ENCODE results near the gene ZNF524.

ZNF524 gene

DNA sequence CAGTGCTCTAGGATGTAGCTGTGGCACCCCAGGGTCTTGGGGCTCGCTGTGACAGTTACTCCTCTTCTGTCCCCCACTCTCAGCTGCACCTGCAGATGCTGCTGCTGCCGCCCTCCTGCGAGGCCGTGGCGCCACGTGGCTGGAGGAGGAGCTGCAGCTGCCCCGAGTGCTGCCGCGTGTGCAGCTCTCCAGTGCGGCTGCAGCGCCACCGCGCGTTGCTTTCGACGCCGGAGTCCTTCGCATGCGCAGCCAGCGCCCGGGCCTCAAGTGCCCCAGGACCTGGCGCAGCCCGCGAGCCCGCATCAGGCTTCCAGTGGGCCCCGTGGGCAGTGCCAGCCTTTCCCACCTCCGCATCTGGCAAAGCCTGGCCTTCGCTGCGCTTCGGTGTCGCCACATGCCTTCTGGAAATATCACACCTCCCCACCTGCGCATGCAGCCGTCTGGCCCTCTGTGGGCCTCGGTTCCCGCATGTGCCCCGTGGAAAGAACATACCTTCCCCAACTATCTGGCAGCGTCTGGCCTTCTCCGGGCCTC lies 40.0 kb downstream of the ZNF524 start:
- Histone ChIP-seq H3K27ac (no peak overlapping the region; the same call in 1 of the 2 replicates), H2AFZ (ENCODE audit: low read depth) (peak overlapping the region; percentile 34; the same call in 1 of the 2 replicates), H3K4me3 (IDR thresholded peaks at IDR 0.05; ENCODE audit: insufficient read depth, low read depth, low read length) (no peak overlapping the region), H3K9ac (no peak overlapping the region), H3K4me1 (ENCODE audit: low read depth, poor library complexity, severe bottlenecking) (peaks cover 27% of the 10 kb centered on the region), H3K79me2 (ENCODE audit: insufficient read depth, low read depth) (peaks cover 47% of the 10 kb centered on the region), H3K4me2 (peak overlapping the region; percentile 22; the same call in 1 of the 2 replicates), H3K27me3 (ENCODE audit: insufficient read depth, low read depth) (no peaks in the 10 kb centered on the region), H4K20me1 (ENCODE audit: insufficient read depth) (no peaks in the 10 kb centered on the region), H3K36me3 (ENCODE audit: insufficient read depth) (no peaks in the 10 kb centered on the region)
- TF ChIP-seq, protein P1, sequence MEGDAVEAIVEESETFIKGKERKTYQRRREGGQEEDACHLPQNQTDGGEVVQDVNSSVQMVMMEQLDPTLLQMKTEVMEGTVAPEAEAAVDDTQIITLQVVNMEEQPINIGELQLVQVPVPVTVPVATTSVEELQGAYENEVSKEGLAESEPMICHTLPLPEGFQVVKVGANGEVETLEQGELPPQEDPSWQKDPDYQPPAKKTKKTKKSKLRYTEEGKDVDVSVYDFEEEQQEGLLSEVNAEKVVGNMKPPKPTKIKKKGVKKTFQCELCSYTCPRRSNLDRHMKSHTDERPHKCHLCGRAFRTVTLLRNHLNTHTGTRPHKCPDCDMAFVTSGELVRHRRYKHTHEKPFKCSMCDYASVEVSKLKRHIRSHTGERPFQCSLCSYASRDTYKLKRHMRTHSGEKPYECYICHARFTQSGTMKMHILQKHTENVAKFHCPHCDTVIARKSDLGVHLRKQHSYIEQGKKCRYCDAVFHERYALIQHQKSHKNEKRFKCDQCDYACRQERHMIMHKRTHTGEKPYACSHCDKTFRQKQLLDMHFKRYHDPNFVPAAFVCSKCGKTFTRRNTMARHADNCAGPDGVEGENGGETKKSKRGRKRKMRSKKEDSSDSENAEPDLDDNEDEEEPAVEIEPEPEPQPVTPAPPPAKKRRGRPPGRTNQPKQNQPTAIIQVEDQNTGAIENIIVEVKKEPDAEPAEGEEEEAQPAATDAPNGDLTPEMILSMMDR (conservative IDR thresholded peaks at IDR 0.05; ENCODE audit: low read depth, low read length): no peak

DNA sequence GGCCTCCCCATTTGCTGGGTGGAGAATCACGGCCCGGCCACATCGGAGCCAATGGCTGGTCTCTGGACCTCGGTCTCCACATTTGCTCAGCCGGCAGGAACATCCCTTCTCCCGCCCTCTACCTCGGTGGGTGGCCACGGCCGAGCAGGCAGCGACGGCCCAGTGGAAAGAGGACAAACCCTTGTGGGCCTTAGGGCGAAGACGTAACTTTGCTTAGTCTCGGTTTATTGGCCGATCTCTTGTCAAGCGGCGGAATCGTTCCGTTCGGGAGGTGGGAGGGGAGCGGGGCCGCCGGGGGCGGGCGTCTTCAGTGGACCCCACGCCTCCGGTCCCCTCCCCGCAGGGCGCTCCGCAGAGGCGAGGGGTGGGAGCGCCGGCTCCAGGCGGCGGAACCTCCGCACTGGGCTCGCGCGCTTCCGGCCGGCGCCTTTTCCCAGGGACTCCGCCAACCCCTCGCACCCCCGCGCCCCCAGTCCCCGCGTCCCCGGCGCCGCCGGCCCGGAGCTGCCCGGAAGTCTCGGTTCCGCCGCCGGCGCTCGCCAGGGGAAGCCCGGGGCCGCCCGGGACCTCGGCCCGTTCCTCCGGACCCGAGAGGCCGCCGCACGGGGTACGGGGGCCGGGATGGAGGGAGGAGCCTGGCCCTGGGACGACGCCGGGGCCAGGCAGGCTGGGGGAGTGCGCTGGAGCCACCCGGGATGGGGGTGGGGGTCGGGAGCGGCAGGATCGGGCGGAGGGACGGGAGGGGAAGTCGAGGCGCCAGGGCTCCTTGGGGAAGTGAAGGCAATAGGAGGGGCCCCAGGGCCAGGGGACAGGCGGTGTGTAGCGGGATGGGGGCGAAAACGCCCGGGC lies 40.7 kb downstream of the ZNF524 start, which contains the start of gene ZNF580:
Gene ZNF580 (plus strand): TSS at position 426 of the 849 bp plus-strand sequence. CDS start 1,507 bp downstream, outside the sequence.
- H3K79me2 ChIP-seq (ENCODE audit: insufficient read depth, low read depth): peaks cover 47% of the 10 kb centered on the region
- no peak within 1 kb of the TSS for H3K4me3 ChIP-seq (IDR thresholded peaks at IDR 0.05; ENCODE audit: insufficient read depth, low read depth, low read length)
- peak within 1 kb of the TSS; percentile 34 for H2AFZ ChIP-seq (ENCODE audit: low read depth)
- H4K20me1 ChIP-seq (ENCODE audit: insufficient read depth): no peaks in the 10 kb centered on the region
- no peaks in the 10 kb centered on the region for H3K27me3 ChIP-seq (ENCODE audit: insufficient read depth, low read depth)
- H3K27ac ChIP-seq: peak within 1 kb of the TSS; percentile 81
- H3K9ac ChIP-seq: peak within 1 kb of the TSS; percentile 87
- TF ChIP-seq, protein P1 (conservative IDR thresholded peaks at IDR 0.05; ENCODE audit: low read depth, low read length): no peak
- H3K4me2 ChIP-seq: peak within 1 kb of the TSS; percentile 99
- H3K4me1 ChIP-seq (ENCODE audit: low read depth, poor library complexity, severe bottlenecking): peaks cover 25% of the 10 kb centered on the region
- no peaks in the 10 kb centered on the region for H3K36me3 ChIP-seq (ENCODE audit: insufficient read depth)

DNA sequence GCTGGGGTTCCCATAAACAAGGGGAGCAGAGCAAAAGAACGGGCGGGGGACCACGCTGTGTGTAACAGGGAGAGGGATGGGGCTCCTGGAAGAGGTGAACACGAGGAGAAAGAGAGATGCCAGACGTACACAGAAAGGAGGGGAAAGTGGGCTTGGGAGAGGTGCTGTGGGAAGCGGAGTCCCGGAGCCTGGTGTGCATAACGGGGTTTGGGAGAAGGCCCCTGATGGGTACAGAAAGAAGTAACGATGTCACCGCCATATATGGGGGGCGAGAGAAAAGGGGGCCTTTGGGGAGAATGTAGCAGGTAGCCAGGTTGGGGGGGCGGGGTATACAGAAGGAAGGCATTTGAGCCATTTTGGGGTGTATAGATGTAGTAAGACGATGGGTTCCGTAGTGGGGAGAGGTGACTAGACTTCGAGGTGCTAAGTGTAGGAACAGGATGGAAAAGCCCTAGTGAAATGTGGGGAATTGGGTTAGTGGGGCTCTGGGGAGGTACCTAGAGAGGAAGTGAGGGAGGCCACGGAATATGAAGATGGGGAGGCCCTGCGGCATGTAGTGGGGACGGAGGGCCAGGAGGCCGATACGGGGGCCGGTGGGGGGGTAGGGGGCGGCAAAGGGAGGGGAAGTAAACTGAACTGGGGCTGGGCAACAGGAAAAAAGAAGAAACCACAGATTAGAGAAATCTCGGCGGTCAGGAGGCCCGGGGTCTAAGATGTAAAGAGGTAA lies 41.5 kb downstream of the ZNF524 start:
- H2AFZ ChIP-seq (ENCODE audit: low read depth): peak overlapping the region; percentile 34
- H3K79me2 ChIP-seq (ENCODE audit: insufficient read depth, low read depth): peaks cover 43% of the 10 kb centered on the region
- H3K9ac ChIP-seq: peak overlapping the region; percentile 87
- TF ChIP-seq, protein P1 (conservative IDR thresholded peaks at IDR 0.05; ENCODE audit: low read depth, low read length): no peak
- peaks cover 22% of the 10 kb centered on the region for H3K4me1 ChIP-seq (ENCODE audit: low read depth, poor library complexity, severe bottlenecking)
- no peak overlapping the region for H3K4me3 ChIP-seq (IDR thresholded peaks at IDR 0.05; ENCODE audit: insufficient read depth, low read depth, low read length)
- H3K27ac ChIP-seq: peak overlapping the region; percentile 81
- peak overlapping the region; percentile 99 for H3K4me2 ChIP-seq
- no peaks in the 10 kb centered on the region for H3K36me3 ChIP-seq (ENCODE audit: insufficient read depth)
- no peaks in the 10 kb centered on the region for H4K20me1 ChIP-seq (ENCODE audit: insufficient read depth)
- no peaks in the 10 kb centered on the region for H3K27me3 ChIP-seq (ENCODE audit: insufficient read depth, low read depth)

DNA sequence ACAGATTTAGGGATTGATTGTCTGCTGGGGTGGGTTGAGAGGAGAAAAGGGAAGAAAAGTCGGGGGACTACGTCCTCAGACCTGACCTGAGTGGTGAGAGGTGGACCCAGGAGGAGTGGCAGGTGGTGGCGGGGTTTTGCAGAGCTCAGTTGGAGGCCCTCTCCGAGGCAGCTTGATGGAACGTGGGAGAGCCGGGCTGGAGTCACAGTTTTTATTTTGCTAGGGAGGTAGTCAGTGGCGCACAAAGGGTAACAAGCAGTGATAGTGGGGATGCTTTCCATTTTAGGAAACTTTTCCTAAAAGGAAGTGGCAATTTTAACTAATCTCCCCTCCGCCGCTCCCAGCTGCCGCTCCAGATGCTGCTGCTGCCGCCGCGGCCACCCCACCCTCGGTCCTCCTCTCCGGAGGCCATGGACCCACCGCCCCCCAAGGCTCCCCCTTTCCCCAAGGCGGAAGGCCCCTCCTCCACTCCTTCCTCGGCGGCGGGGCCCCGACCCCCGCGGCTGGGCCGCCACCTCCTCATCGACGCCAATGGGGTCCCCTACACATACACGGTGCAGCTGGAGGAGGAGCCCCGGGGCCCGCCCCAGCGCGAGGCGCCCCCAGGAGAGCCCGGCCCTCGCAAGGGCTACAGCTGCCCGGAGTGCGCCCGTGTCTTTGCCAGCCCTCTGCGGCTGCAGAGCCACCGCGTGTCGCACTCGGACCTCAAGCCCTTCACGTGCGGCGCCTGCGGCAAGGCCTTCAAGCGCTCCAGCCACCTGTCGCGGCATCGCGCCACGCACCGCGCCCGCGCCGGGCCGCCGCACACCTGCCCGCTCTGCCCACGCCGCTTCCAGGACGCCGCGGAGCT lies 42.3 kb downstream of the ZNF524 start:
- Histone ChIP-seq H2AFZ (ENCODE audit: low read depth) (no peak overlapping the region; the same call in 1 of the 2 replicates), H3K27me3 (ENCODE audit: insufficient read depth, low read depth) (no peaks in the 10 kb centered on the region), H3K4me2 (peak overlapping the region; percentile 99), H3K79me2 (ENCODE audit: insufficient read depth, low read depth) (peaks cover 40% of the 10 kb centered on the region), H3K4me3 (IDR thresholded peaks at IDR 0.05; ENCODE audit: insufficient read depth, low read depth, low read length) (no peak overlapping the region), H3K27ac (peak overlapping the region; percentile 81), H3K36me3 (ENCODE audit: insufficient read depth) (no peaks in the 10 kb centered on the region), H3K9ac (peak overlapping the region; percentile 87), H3K4me1 (ENCODE audit: low read depth, poor library complexity, severe bottlenecking) (peaks cover 22% of the 10 kb centered on the region), H4K20me1 (ENCODE audit: insufficient read depth) (no peaks in the 10 kb centered on the region)
- TF ChIP-seq, protein P1 (conservative IDR thresholded peaks at IDR 0.05; ENCODE audit: low read depth, low read length): no peak

Measured in KMS-11 (cell line).